Hepatocyte (in vitro differentiated cells): ENCODE data around the gene DYNLRB2. TPM values are rescaled to one million over a fixed set of nuclear protein-coding genes. Genes with fewer than 3 reads are reported as not detected.

Source experiments
- DNase-seq: peaks from one replicate; pipeline ENCODE4 v3.0.0-alpha.2; 2016; ENCODE audit warnings: low spot score
- H2AFZ ChIP-seq: fragments of 200-600 bp; sonication (generic); 2 replicates; pipeline ENCODE4 v1.6.0; 2016; ENCODE audit warnings: antibody characterized with exemption, mild to moderate bottlenecking
- H3K27ac ChIP-seq: fragments of 200-600 bp; sonication (generic); 2 replicates; pipeline ENCODE4 v1.5.1; 2016; ENCODE audit warnings: mild to moderate bottlenecking
- H3K27me3 ChIP-seq: fragments of 200-600 bp; sonication (generic); 2 replicates; pipeline ENCODE4 v1.6.1; 2016
- H3K36me3 ChIP-seq: fragments of 200-600 bp; sonication (generic); replicated peaks from 2 replicates; pipeline ENCODE4 v1.5.1; 2016; ENCODE audit warnings: low read depth; ENCODE audit not compliant: insufficient read depth
- H3K4me1 ChIP-seq: fragments of 200-600 bp; sonication (generic); 2 replicates; pipeline ENCODE4 v1.5.1; 2016; ENCODE audit warnings: mild to moderate bottlenecking, moderate library complexity; ENCODE audit not compliant: insufficient read depth
- H3K4me2 ChIP-seq: fragments of 200-600 bp; sonication (generic); 2 replicates; pipeline ENCODE4 v1.6.0; 2016
- H3K4me3 ChIP-seq: fragments of 200-600 bp; sonication (generic); 2 replicates; pipeline ENCODE4 v1.5.1; 2016; ENCODE audit warnings: mild to moderate bottlenecking
- H3K79me2 ChIP-seq: fragments of 200-600 bp; sonication (generic); 2 replicates; pipeline ENCODE4 v1.6.0; 2017; ENCODE audit warnings: mild to moderate bottlenecking
- H3K9me2 ChIP-seq: fragments of 200-600 bp; sonication (generic); replicated peaks from 2 replicates; pipeline ENCODE4 v1.6.0; 2017; ENCODE audit warnings: mild to moderate bottlenecking; ENCODE audit not compliant: insufficient read depth
- H3K9me3 ChIP-seq: fragments of 200-600 bp; sonication (generic); 2 replicates; pipeline ENCODE4 v1.5.1; 2016; ENCODE audit warnings: low read depth, mild to moderate bottlenecking
- H4K20me1 ChIP-seq: fragments of 200-600 bp; sonication (generic); 2 replicates; pipeline ENCODE4 v1.6.0; 2016; ENCODE audit warnings: mild to moderate bottlenecking; ENCODE audit not compliant: insufficient read depth, poor library complexity, severe bottlenecking
- CTCF ChIP-seq: fragments of 200-600 bp; sonication (generic); IDR thresholded peaks from 2 replicates; pipeline ENCODE4 v1.5.1; 2016; ENCODE audit warnings: antibody characterized with exemption, mild to moderate bottlenecking; ENCODE audit not compliant: poor library complexity
- EZH2 ChIP-seq: fragments of 200-600 bp; sonication (generic); IDR thresholded peaks from 2 replicates; pipeline ENCODE4 v1.6.1; 2016; ENCODE audit warnings: antibody characterized with exemption, mild to moderate bottlenecking, borderline replicate concordance
- EZH2phosphoT487 ChIP-seq: fragments of 200-600 bp; sonication (generic); IDR thresholded peaks from one replicate; pipeline ENCODE4 v1.6.1; 2018; ENCODE audit warnings: antibody characterized with exemption, mild to moderate bottlenecking, low read depth, moderate library complexity; ENCODE audit not compliant: unreplicated experiment, severe bottlenecking
- WGBS: methylation state at CpG from one replicate; pipeline ENCODE4 v1.1.6; 2016; ENCODE audit warnings: low lambda C conversion rate; ENCODE audit errors: missing lambda C conversion rate; 5-methylcytosine and 5-hydroxymethylcytosine counted together
- polyA plus RNA-seq: library from polyadenylated mRNA; unstranded; fragments of >200 nt; fragmentation: Nextera tagmentation; extraction: Ambion mirVana; gene quantifications from 2 replicates; pipeline ENCODE4 v1.2.1, GENCODE V29; 2016
- total RNA-seq: library from RNA; depleted of rRNA; stranded (reverse); fragments of >200 nt; gene quantifications from 2 replicates; pipeline ENCODE4 v1.2.3, GENCODE V29; 2014

The DYNLRB2 gene
- total and polyA plus RNA-seq, 2 experiments from 2014 or later = 1.4 TPM; not detected in 1

GRCh38 chr16:80556481-80556880, 15.7 kb downstream of the DYNLRB2 start:
- WGBS = 47% methylated on average over 3 of the region's 3 CpGs
- Histone ChIP-seq H3K4me1 (no peaks in the 10 kb centered on the region), H3K9me3 (no peaks in the 10 kb centered on the region), H3K79me2 (no peaks in the 10 kb centered on the region), H3K36me3 (no peaks in the 10 kb centered on the region), H3K4me3 (no peak overlapping the region), H2AFZ (no peak overlapping the region), H3K9me2 (no peaks in the 10 kb centered on the region), H4K20me1 (no peaks in the 10 kb centered on the region), H3K27ac (no peak overlapping the region), H3K4me2 (no peak overlapping the region), H3K27me3 (no peaks in the 10 kb centered on the region)
- no peak for DNase-seq
- no peak for TF ChIP-seq EZH2

- Histone ChIP-seq H4K20me1 (no peaks in the 10 kb centered on the region), H3K9me3 (no peaks in the 10 kb centered on the region), H3K79me2 (no peaks in the 10 kb centered on the region), H3K9me2 (no peaks in the 10 kb centered on the region), H3K36me3 (no peaks in the 10 kb centered on the region), H3K27ac (no peak overlapping the region), H3K4me2 (no peak overlapping the region), H3K4me1 (no peaks in the 10 kb centered on the region), H3K4me3 (no peak overlapping the region), H3K27me3 (no peaks in the 10 kb centered on the region), H2AFZ (no peak overlapping the region)
- TF ChIP-seq EZH2phosphoT487 = no peak
- TF ChIP-seq CTCF = no peak
- TF ChIP-seq EZH2 = no peak
- 84% methylated on average over 5 of the region's 5 CpGs for WGBS
- DNase-seq = no peak
Observed at GRCh38 chr16:80557037-80557436, 16.2 kb downstream of the DYNLRB2 start.

- H3K79me2 ChIP-seq = no peaks in the 10 kb centered on the region
- no peak overlapping the region for H3K4me3 ChIP-seq
- TF ChIP-seq EZH2 (no peak), CTCF (no peak), EZH2phosphoT487 (no peak)
- 60% methylated on average over 4 of the region's 4 CpGs for WGBS
- H3K9me2 ChIP-seq = no peaks in the 10 kb centered on the region
- H3K36me3 ChIP-seq = no peaks in the 10 kb centered on the region
- no peaks in the 10 kb centered on the region for H3K27me3 ChIP-seq
- H3K9me3 ChIP-seq = no peaks in the 10 kb centered on the region
- no peak for DNase-seq
- no peaks in the 10 kb centered on the region for H3K4me1 ChIP-seq
- no peak overlapping the region for H3K4me2 ChIP-seq
- no peaks in the 10 kb centered on the region for H4K20me1 ChIP-seq
- no peak overlapping the region for H3K27ac ChIP-seq
- no peak overlapping the region for H2AFZ ChIP-seq
Observed at GRCh38 chr16:80559369-80559768, 18.6 kb downstream of the DYNLRB2 start.

- no peaks in the 10 kb centered on the region for H3K36me3 ChIP-seq
Observed at GRCh38 chr16:80563066-80563465, 22.3 kb downstream of the DYNLRB2 start.

More at GRCh38 chr16:80563066-80563465, 22.3 kb downstream of the DYNLRB2 start:
- Histone ChIP-seq H3K4me2 (no peak overlapping the region), H3K9me2 (no peaks in the 10 kb centered on the region), H3K27me3 (no peaks in the 10 kb centered on the region), H3K4me1 (no peaks in the 10 kb centered on the region), H3K79me2 (no peaks in the 10 kb centered on the region), H3K4me3 (no peak overlapping the region), H3K9me3 (no peaks in the 10 kb centered on the region), H4K20me1 (no peaks in the 10 kb centered on the region), H3K27ac (no peak overlapping the region), H2AFZ (no peak overlapping the region)
- DNase-seq = no peak
- WGBS = 96% methylated on average over 3 of the region's 3 CpGs
- TF ChIP-seq EZH2 (no peak), EZH2phosphoT487 (no peak), CTCF (no peak)
